LNCAP (cell line): ENCODE data around the gene GLT6D1.

Experiments used
- TF ChIP-seq, protein P1 (sequence below): fragments of 450-650 bp; IDR thresholded peaks from 2 replicates; pipeline ENCODE4 v1.5.1; 2017; ENCODE audit warnings: mild to moderate bottlenecking

GLT6D1 gene

DNA sequence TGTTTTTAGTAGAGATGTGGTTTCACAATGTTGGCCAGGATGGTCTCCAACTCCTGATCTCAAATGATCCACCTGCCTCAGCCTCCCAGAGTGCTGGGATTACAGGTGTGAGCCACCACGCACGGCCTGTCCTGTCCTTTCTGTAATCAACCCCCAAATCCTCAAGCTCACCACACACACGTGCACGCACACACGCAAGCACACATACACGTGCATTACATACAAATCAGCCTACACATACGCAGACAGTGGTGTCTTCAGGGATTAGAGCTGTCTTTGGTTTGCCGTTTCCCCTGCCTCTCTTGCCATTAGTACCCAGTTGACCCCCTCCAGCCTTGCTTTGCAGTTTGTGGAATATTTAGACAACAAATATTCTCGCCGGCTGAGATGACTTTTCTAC, 6.5 kb downstream of the GLT6D1 start:
- TF ChIP-seq, protein P1, sequence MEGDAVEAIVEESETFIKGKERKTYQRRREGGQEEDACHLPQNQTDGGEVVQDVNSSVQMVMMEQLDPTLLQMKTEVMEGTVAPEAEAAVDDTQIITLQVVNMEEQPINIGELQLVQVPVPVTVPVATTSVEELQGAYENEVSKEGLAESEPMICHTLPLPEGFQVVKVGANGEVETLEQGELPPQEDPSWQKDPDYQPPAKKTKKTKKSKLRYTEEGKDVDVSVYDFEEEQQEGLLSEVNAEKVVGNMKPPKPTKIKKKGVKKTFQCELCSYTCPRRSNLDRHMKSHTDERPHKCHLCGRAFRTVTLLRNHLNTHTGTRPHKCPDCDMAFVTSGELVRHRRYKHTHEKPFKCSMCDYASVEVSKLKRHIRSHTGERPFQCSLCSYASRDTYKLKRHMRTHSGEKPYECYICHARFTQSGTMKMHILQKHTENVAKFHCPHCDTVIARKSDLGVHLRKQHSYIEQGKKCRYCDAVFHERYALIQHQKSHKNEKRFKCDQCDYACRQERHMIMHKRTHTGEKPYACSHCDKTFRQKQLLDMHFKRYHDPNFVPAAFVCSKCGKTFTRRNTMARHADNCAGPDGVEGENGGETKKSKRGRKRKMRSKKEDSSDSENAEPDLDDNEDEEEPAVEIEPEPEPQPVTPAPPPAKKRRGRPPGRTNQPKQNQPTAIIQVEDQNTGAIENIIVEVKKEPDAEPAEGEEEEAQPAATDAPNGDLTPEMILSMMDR: no peak

DNA sequence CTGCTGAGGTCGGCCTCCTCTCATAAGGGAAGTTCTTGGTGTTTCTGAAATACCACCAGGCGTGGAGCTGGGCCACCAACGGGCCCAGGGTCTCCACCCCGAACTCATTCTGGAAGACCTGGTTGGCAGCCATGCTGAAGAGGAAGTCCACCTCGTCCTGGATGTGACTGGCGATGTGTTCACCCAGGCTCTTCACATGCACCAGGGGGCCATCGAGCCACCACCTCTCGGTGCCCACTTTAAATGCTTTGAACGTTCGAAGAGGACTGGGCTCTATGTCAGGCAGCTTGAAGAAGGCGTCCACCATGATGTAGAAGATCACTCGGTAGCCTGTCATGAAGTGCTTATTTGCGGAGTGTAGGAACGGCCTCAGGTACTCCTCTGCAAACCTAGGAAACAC, 15.1 kb downstream of the GLT6D1 start:
- TF ChIP-seq, protein P1: no peak

DNA sequence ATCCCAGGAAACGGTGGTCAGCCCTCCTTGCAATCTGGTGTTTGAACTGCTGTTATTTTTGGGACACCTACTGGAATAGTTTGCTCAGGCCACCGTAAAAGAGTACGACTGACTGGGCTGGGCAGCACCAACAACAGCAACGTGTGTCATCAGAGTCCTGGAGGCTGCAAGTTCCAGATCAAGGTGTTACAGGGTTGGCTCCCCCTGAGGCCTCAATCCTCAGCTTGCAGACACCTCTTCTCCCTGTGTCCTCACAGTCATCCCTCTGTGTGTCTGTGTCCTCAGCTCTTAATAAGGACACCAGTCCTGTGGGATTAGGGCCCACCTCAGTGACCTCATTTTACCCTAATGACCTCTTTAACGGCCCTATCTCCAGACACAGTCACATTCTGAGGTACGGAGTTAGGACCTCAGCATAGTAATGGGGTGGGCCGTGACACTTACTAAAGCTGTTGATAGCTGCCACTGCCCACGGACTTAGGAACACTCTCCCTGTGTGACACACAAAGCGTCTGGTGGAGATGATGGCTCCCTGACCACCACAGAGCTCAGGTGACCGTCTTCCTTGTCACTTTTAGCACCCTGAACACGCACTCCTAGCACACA, 16.8 kb downstream of the GLT6D1 start:
- TF ChIP-seq, protein P1: no peak

DNA sequence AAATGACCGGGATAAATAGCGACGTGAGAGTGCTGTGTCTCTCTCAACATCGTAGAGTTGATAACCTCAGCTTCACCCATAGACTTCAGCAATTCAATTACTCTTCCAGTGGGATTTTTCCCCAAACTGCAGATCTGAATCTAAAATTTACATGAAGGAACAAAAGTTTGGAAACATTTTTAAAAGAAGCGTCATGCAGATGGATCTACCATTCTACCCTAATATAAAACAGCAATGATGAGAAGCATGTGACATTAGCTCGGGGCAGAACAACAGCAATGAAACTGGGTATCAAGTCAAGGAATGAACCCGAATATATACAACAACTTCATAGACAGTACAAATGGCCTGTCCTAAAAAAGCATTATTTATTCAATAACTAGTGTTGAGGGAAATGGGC, 18.8 kb downstream of the GLT6D1 start:
- TF ChIP-seq, protein P1: no peak

DNA sequence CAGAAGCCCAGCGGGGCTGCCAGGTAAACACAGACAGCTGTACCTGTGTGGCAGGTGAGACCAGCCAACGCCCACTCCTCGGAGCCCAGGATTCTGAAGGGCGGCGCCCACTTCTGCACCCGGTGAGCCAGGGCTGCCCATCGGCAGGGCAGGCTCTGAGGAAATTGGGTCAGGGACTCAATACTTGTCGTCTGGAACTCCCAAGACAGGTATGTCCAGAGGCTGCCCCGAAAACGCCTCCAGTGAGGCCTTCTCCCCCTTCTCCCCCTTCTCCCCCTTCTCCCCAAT, 19.8 kb downstream of the GLT6D1 start:
- TF ChIP-seq, protein P1: no peak

DNA sequence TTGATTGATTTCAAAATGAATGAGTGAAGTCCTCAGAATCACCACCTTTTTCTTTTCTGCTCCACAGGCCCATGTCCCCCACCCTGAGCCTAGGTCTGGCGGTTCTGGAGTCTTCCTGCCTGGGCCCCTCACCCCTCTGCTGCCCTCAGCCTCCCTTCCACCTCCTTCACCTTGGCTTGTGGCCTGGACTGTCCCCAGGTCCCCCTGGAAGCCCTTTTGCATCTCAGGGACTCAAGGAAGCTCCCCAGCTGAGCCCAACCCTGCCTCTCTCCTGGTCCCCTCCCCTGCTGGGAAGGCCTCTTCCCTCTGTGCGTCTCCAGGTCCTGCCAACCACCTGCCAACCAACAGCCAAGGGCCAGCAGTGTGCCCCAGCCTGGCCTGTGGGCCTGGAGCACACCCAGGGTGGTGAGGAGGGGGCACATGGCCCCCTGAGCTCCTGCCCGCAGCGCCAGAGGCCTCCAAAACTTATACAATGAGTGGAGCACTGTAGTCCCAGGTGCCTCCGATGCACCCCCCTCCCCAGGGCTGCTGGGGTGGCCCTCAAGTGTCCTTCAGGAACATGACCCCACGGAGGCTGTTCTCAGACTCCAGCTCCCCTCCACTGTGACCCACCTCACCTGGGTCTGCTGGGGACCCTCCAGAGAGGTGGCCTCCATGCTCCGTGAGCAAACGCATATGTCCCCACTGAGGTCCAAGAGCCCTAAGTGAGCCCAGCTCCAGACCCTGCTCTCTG, 20.3 kb downstream of the GLT6D1 start:
- TF ChIP-seq, protein P1: no peak

DNA sequence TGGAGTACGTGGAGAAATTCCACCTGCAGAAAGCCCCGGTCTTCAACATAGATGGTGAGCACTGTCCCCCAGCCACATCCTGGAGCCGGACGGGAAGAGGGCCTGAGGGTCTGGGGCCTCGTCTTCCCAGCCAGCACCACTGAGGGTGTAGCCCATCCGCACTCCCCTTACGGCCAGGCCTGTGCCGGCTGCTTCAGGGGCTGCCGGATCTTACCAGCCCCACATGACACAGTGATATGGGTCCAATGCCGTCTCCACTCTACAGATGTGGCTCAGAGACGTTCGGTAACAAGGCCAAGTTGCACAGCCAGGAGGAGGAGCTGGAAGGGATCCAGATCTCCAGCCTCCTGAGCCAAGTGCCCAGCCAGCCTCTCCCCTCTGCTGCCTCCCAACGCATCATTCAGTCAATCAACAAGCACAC, 21.3 kb downstream of the GLT6D1 start:
- TF ChIP-seq, protein P1: no peak

DNA sequence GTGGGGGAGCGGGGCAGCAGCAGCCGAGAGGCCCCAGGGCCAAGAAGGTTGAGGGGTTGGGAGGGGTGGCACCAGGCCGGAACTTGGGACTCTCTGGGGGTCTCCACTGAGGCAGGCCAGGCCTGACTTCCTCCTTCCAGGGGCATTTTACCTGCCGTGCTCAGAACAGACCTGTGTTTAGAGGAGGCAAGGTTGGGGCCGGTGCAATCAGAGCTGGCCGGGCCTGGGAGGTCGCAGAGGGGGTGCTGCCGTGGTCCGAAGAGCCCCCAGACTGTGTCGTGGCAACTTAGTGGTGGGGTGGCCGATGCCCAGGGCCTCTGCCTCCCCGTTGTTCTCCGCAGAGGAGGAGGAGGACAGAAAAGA, 21.8 kb downstream of the GLT6D1 start:
- TF ChIP-seq, protein P1: no peak
